Inflammatory macrophage (primary cell): ENCODE results near the gene FOXO4.

ENCODE experiments used
- DNase-seq, 2 donors: peaks; one replicate each; pipeline ENCODE4 v3.0.0-alpha.2; 2020 to 2022

Gene FOXO4

DNA sequence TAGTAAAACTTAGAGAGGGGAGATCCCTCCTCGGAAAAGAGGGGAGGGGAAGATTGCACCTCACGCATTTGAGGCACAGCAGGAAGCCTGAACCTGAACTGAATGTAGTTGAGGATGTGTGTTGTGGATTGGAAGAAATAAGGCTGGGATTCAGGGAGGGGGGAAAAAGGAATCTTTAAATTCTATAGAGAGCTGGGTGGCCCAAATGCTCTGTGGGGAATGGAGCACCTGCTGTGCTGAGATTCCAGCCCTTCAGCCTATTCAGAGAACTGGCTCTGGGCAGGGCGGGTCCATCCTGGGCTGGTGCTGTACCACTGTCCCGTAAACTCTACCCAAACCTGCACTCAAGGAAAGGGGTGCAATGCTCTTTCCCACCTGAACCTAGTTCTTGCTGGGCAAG, 4.1 kb downstream of the FOXO4 start:
- no peak for DNase-seq

DNA sequence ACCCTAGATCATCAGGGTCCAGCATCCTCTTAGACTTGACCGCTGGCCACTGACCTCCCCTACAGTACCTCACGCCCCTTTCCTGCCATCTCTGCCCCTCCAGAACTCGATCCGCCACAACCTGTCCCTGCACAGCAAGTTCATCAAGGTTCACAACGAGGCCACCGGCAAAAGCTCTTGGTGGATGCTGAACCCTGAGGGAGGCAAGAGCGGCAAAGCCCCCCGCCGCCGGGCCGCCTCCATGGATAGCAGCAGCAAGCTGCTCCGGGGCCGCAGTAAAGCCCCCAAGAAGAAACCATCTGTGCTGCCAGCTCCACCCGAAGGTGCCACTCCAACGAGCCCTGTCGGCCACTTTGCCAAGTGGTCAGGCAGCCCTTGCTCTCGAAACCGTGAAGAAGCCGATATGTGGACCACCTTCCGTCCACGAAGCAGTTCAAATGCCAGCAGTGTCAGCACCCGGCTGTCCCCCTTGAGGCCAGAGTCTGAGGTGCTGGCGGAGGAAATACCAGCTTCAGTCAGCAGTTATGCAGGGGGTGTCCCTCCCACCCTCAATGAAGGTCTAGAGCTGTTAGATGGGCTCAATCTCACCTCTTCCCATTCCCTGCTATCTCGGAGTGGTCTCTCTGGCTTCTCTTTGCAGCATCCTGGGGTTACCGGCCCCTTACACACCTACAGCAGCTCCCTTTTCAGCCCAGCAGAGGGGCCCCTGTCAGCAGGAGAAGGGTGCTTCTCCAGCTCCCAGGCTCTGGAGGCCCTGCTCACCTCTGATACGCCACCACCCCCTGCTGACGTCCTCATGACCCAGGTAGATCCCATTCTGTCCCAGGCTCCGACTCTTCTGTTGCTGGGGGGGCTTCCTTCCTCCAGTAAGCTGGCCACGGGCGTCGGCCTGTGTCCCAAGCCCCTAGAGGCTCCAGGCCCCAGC, 5.2 kb downstream of the FOXO4 start:
- DNase-seq: no peak

DNA sequence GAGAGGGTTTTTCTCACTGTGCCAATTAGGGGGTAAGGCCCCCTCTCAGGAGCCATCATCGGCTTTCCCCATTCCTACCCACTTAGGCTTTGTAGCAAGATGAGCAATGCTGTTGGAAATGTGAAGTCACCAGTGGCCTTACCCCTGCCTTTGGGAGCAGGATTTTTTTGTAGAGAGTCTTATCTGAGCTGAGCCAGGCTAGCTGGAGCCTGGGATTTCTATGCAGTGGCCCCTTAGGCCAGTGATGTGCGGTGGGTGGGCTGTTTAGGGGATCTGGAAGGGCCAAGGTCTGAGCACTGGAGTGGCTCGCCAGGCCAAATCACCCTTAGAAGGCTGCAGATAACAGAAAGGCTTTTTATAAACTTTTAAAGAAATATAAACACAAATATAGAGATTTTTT, 6.6 kb downstream of the FOXO4 start:
- no peak for DNase-seq

DNA sequence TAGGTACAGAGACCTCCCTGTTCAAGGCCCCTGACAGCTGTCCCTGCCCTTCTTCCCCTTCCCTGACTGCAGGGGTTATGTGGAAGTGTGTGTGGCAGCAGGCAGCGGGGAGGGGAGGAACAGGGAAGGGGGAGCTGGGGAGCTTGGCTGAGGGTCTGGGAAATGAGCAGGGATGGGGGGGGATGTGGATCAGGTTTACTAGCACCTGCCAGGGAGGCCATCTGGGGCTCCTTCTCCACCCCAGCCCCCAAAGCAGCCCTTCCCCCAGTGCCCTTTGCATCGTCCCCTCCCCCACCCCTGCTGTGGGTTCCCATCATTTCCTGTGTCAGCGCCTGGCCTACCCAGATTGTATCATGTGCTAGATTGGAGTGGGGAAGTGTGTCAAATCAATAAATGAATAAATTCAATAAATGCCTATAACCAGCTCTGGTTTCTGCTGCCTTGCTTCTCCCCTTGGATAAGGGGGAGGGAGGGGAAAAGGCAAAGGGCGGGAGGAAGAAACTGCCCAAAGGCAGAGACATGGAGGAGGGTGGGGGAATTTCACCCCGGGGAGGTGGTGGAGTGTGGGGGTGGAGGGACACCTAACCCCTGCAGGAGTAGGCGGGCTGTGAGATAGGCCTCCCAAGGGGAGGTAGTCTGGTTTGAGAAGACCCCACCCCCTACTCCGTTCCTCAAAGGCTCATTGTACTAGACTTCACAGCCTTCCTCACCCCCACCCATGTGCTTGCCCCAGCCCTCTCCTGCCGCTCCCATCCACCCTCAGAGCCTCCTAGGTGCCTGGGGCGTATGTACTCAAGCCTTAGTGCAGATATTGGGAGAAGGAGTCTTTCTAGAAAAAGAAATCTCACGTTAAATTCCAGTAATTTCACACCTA, 7.7 kb downstream of the FOXO4 start:
- DNase-seq: peak; percentile 34 to 46

DNA sequence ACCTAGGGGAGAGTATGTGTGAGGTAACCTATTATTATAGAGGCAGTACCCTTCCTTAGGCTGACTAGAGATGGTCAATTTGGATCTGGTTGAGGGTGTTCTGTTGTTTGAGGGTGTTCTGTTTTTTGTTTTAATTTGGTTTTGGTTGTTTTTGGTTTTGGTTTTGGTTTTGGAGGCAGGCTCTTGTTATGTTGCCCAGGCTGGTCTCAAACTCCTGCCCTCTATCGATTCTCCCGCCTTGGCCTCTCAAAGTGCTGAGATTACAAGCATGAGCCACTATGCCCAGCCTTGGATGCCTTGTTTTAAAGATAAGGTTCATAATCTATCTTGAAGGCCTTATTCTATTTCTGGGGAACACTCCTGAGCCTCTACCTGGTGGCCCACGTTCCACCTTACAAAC, 10.0 kb downstream of the FOXO4 start:
- DNase-seq: no peak

DNA sequence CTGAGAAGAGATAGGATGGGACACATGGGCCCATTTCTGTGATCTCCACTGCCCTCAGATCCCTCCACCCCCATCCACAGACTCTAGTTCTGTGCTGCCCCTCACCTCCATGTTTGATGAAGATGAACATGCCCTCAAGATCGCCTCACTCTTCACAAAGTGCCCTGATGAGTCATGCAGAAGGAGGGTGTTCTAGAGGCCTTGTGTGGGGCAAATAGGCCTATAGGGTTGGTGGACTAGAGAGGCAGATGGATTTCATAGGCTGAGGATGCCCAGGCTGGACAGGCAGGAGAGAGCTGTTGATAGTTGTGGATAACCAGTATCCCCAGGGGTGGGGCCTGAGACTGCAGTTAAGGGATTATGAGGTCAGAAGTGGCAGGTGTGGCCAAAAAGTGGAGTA, 10.8 kb downstream of the FOXO4 start, which contains the start of gene CXorf65:
Gene CXorf65, minus strand, starts transcription at position 314 of the 400 bp plus-strand sequence. Its CDS starts 184 bp downstream, at position 130.
- DNase-seq: no peak

DNA sequence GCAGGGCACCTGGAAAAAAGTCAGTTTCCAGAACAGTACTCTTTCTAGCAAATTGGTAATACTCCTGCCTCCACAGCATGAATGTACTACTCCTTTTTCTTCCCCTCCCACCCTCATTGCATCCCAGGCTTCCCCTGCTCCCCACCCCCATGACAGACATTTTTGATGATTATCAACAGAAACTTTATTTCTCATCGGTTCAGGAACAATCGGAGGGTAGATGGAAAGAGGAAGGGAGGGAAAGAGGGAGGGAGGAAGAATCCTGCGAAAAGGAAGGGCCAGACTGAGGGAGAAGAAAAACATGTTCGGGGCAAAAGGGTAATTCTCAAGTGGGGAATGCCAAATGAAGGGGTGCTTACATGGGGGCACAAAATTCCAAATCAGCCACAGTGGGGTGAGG, 11.6 kb downstream of the FOXO4 start:
- no peak for DNase-seq

GRCh38 chrX:71107762-71108360, 12.2 kb downstream of the FOXO4 start:
- no peak for DNase-seq

DNA sequence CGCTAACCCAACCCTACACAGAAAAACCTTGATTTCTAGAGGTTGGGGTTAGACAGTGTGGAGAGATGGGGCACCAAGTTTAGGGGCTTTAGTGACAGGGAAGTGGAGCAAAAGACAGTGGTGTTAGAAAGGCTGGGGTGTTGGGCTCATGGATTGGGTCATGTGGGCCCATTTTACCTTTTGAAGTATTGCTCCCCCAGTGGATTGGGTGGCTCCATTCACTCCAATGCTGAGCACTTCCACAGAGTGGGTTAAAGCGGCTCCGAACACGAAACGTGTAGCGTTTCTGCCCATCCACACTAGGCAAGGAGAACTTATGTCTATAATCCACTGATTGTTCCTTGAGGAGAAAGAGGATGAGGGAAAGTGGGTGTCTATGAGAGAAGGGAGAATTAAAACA, 13.4 kb downstream of the FOXO4 start:
- no peak for DNase-seq

DNA sequence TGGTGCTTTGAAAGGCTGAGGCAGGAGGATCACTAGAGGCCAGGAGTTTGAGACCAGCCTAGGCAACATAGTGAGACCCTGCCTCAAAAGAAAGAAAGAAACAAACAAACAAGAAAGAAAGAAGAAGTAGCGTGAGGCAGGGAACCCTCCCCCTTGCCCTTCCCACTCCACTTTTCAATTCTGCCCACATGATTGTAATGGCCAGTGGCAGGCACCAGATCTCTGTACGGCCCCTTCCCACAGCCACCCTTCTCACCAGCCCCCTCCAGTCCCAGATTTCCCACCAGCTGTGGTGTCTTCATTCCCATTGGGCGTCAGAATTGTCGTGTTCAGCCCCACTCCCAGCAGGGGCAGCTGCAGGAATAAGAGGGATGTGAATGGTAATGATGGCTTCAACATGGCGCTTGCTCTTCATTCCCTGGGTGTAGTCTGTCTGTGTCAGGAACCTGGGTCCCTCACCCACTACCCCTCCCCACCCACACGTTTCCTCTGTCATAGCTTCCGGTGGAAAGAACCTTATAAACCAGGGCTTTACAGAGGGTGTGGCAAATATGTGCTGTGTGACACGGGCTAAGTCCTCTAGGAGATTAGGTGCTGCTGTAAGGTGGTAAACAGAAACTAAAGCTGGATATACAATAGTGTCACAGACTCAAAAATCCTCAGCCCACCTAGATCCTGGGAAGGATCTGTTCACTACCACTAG, 15.6 kb downstream of the FOXO4 start, which contains the start of gene IL2RG:
Gene IL2RG, minus strand, starts transcription at position 437 of the 703 bp plus-strand sequence. Its CDS starts 38 bp downstream, at position 399.
- DNase-seq: peak; percentile 56 to 69

- no peak for DNase-seq
Measured at GRCh38 chrX:71111921-71112431, 16.3 kb downstream of the FOXO4 start.

DNA sequence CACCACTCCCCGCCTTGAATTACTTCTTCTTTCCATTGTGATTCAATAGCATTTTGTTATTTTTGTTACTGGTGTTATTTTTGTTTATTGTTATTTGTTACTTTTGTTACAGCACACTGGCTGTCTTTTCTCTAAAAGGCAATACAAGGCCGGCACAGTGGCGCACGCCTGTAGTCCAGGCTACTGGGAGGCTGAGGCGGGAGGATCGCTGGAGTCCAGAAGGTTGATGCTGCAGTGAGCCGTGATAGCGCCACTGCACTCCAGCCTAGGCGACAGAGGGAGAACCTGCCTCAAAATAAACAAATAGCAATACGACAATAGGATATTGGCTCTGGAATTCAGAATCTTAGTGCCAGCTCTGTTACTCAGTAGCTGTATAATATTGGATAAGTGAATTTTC, 21.7 kb downstream of the FOXO4 start:
- DNase-seq: no peak

DNA sequence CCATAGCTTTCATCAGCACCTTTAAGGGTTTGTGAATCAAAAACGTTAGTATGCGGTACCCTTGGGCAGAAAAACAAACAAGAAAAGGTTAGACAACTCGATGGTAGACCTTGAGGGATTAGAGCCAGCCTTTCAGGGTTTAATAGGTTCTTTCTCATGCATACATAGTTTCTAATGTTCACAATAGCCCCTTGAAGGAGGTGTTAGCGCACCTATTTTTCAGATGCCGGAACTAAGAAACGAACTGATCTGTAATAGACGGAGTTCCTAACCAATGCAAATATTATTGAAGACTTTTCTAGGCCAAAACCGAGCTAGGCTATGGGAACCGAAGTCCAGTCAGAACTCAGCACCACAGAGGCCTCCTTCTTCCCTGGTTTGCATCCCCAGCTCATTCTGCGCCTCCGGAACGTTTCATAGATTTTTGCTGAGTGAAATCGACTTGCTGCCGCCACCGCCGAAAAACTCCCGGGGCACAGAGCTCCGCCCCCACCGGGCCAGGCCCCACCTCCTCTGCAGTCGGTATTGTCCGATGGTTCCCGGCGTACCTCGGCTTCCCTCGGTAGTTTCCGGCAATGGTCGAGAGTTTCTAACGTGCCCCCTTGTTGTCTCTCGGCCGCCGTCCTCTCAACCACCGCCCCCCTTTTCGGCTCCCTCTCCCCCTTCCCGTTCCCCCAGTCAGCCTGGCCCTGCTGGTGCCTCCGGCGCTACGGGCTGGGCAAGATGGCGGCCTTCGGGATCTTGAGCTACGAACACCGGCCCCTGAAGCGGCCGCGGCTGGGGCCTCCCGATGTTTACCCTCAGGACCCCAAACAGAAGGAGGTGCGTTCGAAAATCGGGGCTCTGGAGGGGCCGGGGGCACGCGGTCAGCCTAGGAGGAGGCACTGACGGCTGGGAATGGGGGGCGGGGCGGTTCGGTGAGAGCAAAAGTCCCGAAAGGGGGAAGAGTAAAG, 22.7 kb downstream of the FOXO4 start, which contains the start of gene MED12:
Gene MED12, plus strand, starts transcription at position 565 of the 953 bp plus-strand sequence. Its CDS starts 159 bp downstream, at position 724.
- DNase-seq: peak; percentile 73 to 81

DNA sequence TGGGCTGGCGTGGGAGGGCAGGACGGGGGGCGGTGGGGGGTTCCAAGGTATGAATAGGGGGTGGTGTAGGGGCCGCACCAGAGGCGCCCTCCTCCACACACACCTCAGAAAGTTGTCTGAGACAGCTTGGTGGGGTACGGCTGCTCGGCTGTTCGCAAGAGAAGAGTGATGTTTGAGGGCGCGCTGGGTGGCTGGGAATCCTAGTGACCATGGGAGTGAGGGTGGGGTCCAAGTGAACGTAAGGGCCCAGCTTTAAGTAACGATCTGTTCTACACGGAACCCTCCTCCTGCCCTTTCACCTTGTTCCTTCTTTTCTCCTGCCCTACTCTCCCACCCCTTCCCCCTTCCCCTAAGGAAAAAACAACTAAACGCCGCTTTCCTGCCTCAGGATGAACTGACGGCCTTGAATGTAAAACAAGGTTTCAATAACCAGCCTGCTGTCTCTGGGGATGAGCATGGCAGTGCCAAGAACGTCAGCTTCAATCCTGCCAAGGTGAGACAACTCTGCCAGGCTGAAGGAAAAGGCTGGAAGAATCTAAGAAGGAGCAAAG, 23.4 kb downstream of the FOXO4 start:
- DNase-seq: no peak

DNA sequence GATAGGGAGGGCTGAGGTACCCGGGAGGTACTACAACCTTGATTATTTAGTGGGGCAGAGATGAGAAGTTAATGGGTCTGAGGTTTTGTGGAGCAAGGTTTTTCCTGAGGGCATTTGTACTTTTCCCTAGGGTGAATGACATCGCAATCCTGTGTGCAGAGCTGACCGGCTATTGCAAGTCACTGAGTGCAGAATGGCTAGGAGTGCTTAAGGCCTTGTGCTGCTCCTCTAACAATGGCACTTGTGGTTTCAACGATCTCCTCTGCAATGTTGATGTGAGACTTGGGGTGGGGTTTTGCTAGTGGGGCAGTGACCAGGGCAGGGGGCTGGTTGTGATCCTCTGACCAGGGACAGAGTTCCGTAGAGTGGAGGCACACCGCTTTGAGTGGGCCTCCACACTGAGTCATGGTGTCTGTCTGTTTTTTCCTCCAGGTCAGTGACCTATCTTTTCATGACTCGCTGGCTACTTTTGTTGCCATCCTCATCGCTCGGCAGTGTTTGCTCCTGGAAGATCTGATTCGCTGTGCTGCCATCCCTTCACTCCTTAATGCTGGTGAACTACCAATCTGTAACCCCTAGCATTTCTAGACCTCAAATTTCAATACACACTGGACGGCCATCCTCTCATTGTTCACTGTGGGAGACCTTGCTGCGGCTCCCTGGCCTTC, 32.6 kb downstream of the FOXO4 start:
- DNase-seq: no peak

- peak; percentile 64 to 68 for DNase-seq
Measured at GRCh38 chrX:71128915-71129765, 33.5 kb downstream of the FOXO4 start.

- no peak for DNase-seq
Measured at GRCh38 chrX:71131510-71131909, 35.9 kb downstream of the FOXO4 start.

GRCh38 chrX:71140440-71140839, 44.8 kb downstream of the FOXO4 start:
- no peak for DNase-seq

GRCh38 chrX:71143508-71143907, 47.9 kb downstream of the FOXO4 start:
- DNase-seq: no peak
